B cell (primary cell): ENCODE results near the gene ERVH48-1.

ENCODE experiments used
- EZH2 ChIP-seq: IDR thresholded peaks from 2 replicates; pipeline ENCODE4 v1.6.1; 2012; ENCODE audit warnings: borderline replicate concordance, low read depth, mild to moderate bottlenecking, moderate library complexity, low read length; ENCODE audit not compliant: insufficient read depth, poor library complexity, severe bottlenecking
- TF ChIP-seq, protein P1 (sequence below): fragments of 200-600 bp; IDR thresholded peaks from one replicate; pipeline ENCODE4 v1.8.0; 2022; ENCODE audit warnings: antibody characterized with exemption, mild to moderate bottlenecking

DNA sequence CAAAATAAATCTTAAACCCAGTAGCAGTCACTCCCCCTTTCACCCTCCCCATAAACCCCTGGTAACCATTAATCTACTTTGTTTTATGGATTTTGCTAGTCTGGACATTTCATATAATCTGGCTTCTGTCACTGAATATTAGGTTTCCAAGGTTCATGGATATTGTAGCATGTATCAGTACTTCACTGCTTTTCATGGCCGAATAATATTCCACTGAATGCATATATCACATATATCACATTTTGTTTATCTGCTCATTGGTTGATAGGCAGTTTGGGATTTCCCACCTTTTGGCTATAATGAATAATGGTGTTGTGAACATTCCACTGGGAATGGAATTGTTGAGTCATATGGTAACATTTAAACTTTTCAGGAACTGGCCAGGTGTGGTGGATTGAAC is 41.5 kb downstream of the ERVH48-1 start:
- TF ChIP-seq, protein P1, sequence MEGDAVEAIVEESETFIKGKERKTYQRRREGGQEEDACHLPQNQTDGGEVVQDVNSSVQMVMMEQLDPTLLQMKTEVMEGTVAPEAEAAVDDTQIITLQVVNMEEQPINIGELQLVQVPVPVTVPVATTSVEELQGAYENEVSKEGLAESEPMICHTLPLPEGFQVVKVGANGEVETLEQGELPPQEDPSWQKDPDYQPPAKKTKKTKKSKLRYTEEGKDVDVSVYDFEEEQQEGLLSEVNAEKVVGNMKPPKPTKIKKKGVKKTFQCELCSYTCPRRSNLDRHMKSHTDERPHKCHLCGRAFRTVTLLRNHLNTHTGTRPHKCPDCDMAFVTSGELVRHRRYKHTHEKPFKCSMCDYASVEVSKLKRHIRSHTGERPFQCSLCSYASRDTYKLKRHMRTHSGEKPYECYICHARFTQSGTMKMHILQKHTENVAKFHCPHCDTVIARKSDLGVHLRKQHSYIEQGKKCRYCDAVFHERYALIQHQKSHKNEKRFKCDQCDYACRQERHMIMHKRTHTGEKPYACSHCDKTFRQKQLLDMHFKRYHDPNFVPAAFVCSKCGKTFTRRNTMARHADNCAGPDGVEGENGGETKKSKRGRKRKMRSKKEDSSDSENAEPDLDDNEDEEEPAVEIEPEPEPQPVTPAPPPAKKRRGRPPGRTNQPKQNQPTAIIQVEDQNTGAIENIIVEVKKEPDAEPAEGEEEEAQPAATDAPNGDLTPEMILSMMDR, result no peak
- no peak for TF ChIP-seq EZH2
